Activated T-helper 17 cell treated with anti-CD3 and anti-CD28 coated beads, Interleukin-2, amount 50 U/mL, for 72 hours (primary cell): ENCODE results near the gene PDGFC. TPM values are rescaled to one million over a fixed set of nuclear protein-coding genes. Genes with fewer than 3 reads are reported as not detected.
"Not testable (repeated sequence)": the region's sequence is repeated elsewhere in the genome, so short reads cannot be mapped to it uniquely, and the experiment has no call there.

ENCODE experiments used
- ATAC-seq: fragments of 150-1000 bp; cut with Tn5 transposase; replicated peaks from 2 replicates; pipeline ENCODE4 v1.10.0; 2021; ENCODE audit warnings: mild to moderate bottlenecking, moderate library complexity
- H3K27ac Mint-ChIP-seq: one replicate; pipeline ENCODE4 v1.8.0; 2022; ENCODE audit warnings: mixed read lengths
- H3K27me3 Mint-ChIP-seq: one replicate; pipeline ENCODE4 v1.8.0; 2022; ENCODE audit warnings: mixed read lengths
- H3K36me3 Mint-ChIP-seq: one replicate; pipeline ENCODE4 v1.8.0; 2022; ENCODE audit warnings: low read depth, mild to moderate bottlenecking, mixed read lengths
- H3K4me1 Mint-ChIP-seq: one replicate; pipeline ENCODE4 v1.8.0; 2022; ENCODE audit warnings: mixed read lengths
- H3K4me3 Mint-ChIP-seq: one replicate; pipeline ENCODE4 v1.8.0; 2022; ENCODE audit warnings: mild to moderate bottlenecking, mixed read lengths
- H3K9me3 Mint-ChIP-seq: one replicate; pipeline ENCODE4 v1.8.0; 2022; ENCODE audit warnings: mixed read lengths
- total RNA-seq, 2 donors: library from RNA; stranded (reverse); gene quantifications; one replicate each; pipeline ENCODE4 v1.2.3, GENCODE V29; 2022

The PDGFC gene
- total RNA-seq, 2 donors from 2014 or later, result not detected

DNA sequence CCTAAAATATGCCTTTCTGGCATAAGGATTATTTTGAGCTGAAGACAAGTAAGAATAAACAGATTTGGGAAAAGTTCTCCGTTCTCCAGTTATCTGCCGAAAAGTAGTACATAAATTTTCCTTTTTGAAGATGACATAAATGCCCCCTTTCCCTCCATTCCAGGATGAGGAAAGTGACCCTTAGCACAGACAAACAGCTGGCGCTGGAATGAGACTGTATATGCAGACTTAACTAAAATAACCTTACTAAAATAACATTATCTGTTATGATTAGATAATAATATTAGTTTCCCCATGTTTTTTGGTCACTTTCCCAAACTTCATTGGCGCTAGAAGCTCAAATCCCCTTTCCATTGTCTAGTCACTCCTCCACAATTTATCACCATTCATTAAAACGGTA, 21.5 kb downstream of the PDGFC start:
- Mint-ChIP-seq H3K27ac (no peak overlapping the region), H3K9me3 (no peaks in the 10 kb centered on the region), H3K4me1 (no peaks in the 10 kb centered on the region), H3K27me3 (no peaks in the 10 kb centered on the region), H3K4me3 (no peak overlapping the region), H3K36me3 (no peaks in the 10 kb centered on the region)
- ATAC-seq, result no peak

DNA sequence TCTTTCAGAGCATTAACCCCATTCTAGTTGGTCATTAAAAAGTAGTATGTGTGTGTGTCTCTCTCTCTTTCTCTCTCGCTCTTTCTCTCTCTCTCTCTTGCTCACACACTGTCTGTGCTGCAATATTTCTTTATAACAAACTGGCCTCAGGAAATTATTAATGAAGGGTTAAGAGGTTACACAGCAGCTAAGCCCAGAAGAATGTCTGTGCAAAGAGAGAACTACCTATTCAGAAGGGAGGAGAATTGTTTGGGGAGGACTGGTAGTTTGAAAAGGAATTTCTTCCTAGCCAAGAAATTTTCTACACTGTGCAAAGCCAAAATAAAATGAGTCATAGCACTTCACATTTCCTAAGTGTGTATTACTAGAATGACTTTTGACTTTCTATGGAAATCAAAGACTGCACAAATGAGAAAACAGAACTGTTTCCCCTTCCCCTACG, 22.2 kb downstream of the PDGFC start:
- ATAC-seq, result no peak
- Mint-ChIP-seq H3K9me3 (no peaks in the 10 kb centered on the region), H3K27me3 (no peaks in the 10 kb centered on the region), H3K4me1 (no peaks in the 10 kb centered on the region), H3K4me3 (no peak overlapping the region), H3K36me3 (no peaks in the 10 kb centered on the region), H3K27ac (no peak overlapping the region)

DNA sequence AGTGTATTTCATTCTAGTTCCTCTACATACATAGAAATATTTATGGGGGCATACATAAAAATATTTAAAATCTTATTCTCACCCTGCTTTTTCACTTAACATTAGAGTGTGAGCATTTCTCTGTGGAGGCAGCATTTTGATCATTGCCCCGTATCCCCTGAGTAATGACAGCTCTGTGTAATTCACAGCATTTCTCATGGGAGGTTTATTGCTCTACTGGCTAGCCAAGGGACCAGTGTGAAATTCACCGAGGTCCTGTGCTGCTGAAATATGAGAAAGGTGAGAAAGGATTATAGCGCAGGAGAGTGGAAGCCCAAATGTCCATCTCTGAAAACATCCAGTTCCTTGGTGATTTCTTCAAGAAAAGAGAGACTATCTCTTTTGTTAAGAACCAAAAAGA, 22.9 kb downstream of the PDGFC start:
- no peaks in the 10 kb centered on the region for H3K4me1 Mint-ChIP-seq
- no peak overlapping the region for H3K27ac Mint-ChIP-seq
- no peaks in the 10 kb centered on the region for H3K36me3 Mint-ChIP-seq
- no peak overlapping the region for H3K4me3 Mint-ChIP-seq
- no peak for ATAC-seq
- H3K9me3 Mint-ChIP-seq, result no peaks in the 10 kb centered on the region
- H3K27me3 Mint-ChIP-seq, result no peaks in the 10 kb centered on the region

DNA sequence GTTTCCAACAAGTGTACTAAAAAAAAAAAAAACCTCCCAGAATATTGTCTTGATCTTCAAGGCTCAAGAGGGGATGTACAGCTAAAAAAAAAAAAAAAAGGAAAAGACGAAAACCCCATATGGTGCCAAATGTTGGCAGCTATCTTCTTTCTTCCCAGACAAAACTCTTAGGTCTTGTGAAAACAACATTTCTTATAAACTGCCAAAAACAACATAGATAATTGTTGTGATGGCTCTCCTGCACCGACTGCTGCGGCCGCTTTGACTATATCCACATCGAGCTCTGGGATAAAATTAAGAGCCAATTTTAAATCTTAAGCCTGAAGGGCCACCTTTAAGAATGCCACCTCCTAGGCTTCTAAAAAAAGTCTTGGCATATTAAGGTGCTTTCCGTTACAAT, 23.5 kb downstream of the PDGFC start:
- no peaks in the 10 kb centered on the region for H3K4me1 Mint-ChIP-seq
- no peak for ATAC-seq
- no peak overlapping the region for H3K4me3 Mint-ChIP-seq
- no peaks in the 10 kb centered on the region for H3K27me3 Mint-ChIP-seq
- H3K36me3 Mint-ChIP-seq, result no peaks in the 10 kb centered on the region
- H3K9me3 Mint-ChIP-seq, result no peaks in the 10 kb centered on the region
- no peak overlapping the region for H3K27ac Mint-ChIP-seq

DNA sequence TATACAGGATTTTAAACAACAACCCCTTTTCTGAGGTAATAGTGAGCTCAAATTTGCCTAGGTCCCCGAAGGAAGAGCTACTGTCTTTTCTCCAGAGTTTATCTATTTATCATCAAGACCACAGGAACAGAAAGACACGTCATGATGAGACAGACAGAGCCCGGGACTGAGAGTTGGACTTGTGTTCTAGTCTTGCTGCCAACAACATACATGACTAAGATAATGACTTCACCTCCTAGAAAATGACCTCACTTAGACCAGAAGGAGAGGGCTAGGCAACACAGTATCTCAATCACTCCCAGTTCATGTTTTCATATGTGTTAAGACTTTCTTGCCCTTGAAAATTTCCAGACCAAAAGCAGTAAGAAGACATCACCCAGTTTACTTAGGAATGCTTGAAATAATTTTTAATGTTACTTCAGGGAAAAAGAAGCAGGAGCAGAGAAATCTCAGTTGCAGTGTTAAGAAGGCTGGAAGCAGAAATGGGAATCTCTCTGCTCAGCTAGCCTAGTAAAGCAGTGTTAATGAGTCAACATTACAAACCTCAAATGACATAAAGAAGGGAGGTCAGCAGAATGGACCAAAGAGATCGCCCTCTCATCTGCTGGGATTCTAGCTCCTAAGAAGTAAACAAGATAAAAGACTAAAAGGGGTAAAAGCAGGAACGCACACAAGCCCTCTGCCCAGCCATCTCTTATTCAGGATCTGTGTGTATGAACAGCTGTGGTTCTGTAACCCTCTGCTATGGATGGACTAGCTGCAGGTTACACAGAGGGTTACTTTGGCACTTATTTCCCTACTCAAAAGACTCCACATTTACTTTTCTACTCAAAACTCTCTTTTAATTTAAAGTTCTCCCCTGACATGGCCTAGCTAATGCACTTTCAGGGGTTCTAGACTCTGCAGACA, 24.8 kb downstream of the PDGFC start:
- no peaks in the 10 kb centered on the region for H3K4me1 Mint-ChIP-seq
- H3K36me3 Mint-ChIP-seq, result no peaks in the 10 kb centered on the region
- no peak overlapping the region for H3K27ac Mint-ChIP-seq
- H3K4me3 Mint-ChIP-seq, result no peak overlapping the region
- no peaks in the 10 kb centered on the region for H3K9me3 Mint-ChIP-seq
- H3K27me3 Mint-ChIP-seq, result no peaks in the 10 kb centered on the region
- ATAC-seq, result peak; percentile 26

DNA sequence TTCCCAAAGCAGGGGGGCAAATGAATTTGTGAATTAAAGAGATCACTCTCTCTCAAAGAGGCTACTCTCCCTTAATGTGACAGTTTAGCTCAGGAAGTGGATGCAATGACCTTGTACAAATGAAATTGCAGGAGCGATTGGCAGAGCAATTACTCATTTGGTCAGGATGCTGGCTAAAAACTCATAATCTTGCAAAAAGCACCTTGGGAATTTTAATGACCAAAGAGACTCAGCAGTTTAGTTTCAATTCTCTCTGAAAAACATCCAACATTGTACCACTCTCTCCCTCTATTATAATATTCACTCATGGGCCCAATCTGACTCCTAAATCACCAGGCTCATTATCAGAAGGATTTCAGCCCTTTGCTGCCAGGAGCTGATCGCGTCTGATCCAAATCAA, 26.1 kb downstream of the PDGFC start:
- no peak overlapping the region for H3K27ac Mint-ChIP-seq
- H3K4me1 Mint-ChIP-seq, result no peaks in the 10 kb centered on the region
- H3K9me3 Mint-ChIP-seq, result no peaks in the 10 kb centered on the region
- no peaks in the 10 kb centered on the region for H3K36me3 Mint-ChIP-seq
- no peaks in the 10 kb centered on the region for H3K27me3 Mint-ChIP-seq
- no peak overlapping the region for H3K4me3 Mint-ChIP-seq
- no peak for ATAC-seq

DNA sequence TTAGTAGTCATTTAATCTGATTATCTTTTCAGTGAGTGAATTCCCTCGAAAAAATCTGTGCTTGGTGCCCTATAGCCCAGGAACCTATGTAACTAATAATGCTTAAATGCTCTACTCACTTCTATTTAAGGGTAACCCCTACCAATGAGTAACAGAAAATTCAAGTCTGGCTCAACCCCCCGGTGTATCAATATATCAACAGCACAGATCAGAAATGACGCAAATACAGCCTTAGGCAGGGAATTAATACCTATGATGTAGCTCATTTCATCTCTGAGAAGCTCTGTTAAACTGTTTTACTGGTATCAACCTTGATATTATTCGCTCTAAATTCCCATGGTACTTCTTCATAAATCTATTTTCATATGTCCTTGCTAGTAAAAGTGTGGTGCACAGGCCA, 28.6 kb downstream of the PDGFC start:
- no peaks in the 10 kb centered on the region for H3K27me3 Mint-ChIP-seq
- H3K9me3 Mint-ChIP-seq, result no peaks in the 10 kb centered on the region
- H3K36me3 Mint-ChIP-seq, result no peaks in the 10 kb centered on the region
- H3K27ac Mint-ChIP-seq, result no peak overlapping the region
- no peak overlapping the region for H3K4me3 Mint-ChIP-seq
- no peak for ATAC-seq
- no peaks in the 10 kb centered on the region for H3K4me1 Mint-ChIP-seq

DNA sequence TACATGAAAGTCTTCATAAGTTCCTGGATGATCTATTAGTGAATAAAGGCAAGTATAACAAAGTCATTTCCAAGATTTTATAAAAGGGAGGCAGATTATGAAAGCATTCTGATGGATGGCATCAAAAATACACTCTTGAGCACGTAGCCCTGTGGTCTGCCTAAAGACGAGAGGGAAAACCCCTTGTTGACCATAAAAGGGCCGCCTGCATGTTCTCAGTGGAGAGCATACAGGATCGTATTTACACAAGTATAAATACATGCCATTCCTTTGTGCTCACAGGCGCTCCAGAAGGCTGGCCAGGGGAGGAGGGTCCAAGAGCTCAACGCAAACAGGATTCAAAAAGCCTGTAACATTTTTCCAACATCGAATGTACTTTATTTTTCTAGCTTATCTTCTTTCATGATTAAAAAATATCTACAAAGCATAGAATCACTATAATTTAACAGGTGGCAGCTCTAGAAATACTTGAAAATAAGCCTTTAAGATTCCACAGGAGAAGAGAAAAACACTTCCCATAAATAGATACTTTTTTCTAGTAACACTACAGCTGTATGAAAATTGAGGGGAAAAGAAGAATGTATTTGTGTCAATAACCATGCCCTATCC, 29.6 kb downstream of the PDGFC start:
- Mint-ChIP-seq H3K36me3 (no peaks in the 10 kb centered on the region), H3K27me3 (no peaks in the 10 kb centered on the region), H3K4me1 (no peaks in the 10 kb centered on the region), H3K9me3 (no peaks in the 10 kb centered on the region), H3K27ac (no peak overlapping the region), H3K4me3 (no peak overlapping the region)
- no peak for ATAC-seq

DNA sequence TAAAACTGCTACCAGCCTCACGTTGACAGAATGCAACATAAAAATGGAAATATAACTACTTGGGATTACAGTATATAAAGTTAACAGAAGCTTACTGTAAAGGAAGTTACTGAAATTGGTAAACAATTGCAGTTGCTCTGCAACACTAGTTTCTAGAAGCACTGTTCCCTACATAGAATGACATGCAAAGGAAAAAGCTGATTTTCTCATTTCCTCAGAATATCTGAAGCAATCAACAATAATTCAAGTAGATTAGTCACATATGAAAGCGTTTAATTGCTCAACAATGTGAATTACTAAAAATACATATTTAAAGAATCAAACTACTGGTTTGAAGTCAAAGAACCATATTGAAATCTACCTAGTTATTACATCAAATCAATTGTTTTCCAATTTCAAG, 31.8 kb downstream of the PDGFC start:
- Mint-ChIP-seq H3K27ac (no peak overlapping the region), H3K4me3 (no peak overlapping the region), H3K27me3 (no peaks in the 10 kb centered on the region), H3K9me3 (no peaks in the 10 kb centered on the region), H3K36me3 (no peaks in the 10 kb centered on the region), H3K4me1 (no peaks in the 10 kb centered on the region)
- ATAC-seq, result no peak

DNA sequence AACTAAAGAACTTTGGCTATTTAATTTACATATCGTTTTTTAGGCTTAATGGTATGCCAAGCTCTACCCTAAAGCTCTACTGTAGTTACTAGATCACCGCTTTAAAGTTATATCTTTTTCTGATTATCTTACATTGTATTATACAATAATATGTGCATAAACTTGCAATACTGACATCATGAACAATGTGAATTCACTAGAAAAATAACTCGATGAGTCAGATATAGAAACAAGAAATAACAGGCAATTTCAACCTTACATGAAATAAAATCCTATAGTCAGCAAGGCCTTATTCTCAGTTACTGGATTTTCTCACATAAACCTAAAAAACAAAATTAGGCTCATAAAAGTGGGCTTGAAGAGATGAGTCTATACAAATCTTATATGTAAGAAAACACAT, 32.5 kb downstream of the PDGFC start:
- Mint-ChIP-seq H3K9me3 (no peaks in the 10 kb centered on the region), H3K27ac (no peak overlapping the region), H3K27me3 (no peaks in the 10 kb centered on the region), H3K4me1 (no peaks in the 10 kb centered on the region), H3K4me3 (no peak overlapping the region), H3K36me3 (no peaks in the 10 kb centered on the region)
- no peak for ATAC-seq

DNA sequence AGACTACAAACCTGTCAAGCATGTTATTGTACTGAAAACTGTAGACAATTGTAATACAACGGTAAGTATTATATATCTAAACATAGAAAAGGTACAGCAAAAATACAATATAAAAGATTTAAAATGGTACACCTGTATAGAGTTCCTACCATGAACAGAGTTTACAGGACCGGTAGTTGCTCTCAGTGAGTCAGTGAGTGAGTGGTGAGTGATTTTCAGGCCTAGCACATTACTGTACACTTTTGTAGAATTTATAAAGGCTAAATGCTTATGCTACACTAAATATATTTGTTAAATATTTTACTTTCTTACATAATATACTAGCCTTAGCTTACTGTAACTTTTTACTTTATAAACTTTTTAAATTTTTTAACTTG, 37.4 kb downstream of the PDGFC start:
- no peak overlapping the region for H3K4me3 Mint-ChIP-seq
- H3K27me3 Mint-ChIP-seq, result no peaks in the 10 kb centered on the region
- H3K4me1 Mint-ChIP-seq, result no peaks in the 10 kb centered on the region
- no peak overlapping the region for H3K27ac Mint-ChIP-seq
- ATAC-seq, result no peak
- peaks cover 9% of the 10 kb centered on the region for H3K9me3 Mint-ChIP-seq
- H3K36me3 Mint-ChIP-seq, result no peaks in the 10 kb centered on the region

DNA sequence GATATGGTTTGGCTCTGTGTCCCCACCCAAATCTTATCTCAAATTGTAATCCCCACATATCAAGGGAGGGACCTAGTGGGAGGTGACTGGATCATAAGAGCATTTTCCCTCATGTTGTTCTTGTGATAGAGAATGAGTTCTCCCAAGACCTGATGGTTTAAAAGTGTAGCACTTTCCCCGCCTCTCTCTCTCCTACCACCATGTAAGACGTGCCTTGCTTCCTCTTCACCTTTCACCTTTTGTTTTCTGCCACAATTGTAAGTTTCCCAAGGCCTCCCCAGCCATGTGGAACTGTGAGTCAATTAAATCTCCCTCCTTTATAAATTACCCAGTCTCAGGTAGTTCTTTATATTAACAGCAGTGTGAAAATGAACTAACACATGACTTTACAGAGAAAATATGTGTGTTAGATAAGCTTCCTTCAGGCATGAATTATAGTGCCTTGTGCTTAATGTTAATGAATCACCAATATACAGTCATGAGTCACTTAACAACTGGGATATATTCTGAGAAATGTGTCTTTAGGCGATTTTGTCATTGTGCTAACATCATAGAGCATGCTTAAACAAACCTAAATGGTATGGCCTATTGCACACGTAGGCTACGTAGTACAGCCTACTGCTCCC, 37.9 kb downstream of the PDGFC start:
- Mint-ChIP-seq H3K4me1 (no peaks in the 10 kb centered on the region), H3K27ac (no peak overlapping the region), H3K36me3 (no peaks in the 10 kb centered on the region), H3K4me3 (no peak overlapping the region), H3K9me3 (peaks cover 11% of the 10 kb centered on the region), H3K27me3 (no peaks in the 10 kb centered on the region)
- ATAC-seq, result no peak

DNA sequence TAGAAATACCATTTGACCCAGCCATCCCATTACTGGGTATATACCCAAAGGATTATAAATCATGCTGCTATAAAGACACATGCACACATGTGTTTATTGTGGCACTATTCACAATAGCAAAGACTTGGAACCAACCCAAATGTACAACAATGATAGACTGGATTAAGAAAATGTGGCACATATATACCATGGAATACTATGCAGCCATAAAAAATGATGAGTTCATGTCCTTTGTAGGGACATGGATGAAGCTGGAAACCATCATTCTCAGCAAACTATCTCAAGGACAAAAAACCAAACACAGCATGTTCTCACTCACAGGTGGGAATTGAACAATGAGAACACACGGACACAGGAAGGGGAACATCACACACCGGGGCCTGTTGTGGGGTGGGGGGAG, 39.2 kb downstream of the PDGFC start:
- H3K4me1 Mint-ChIP-seq, result not testable (repeated sequence)

DNA sequence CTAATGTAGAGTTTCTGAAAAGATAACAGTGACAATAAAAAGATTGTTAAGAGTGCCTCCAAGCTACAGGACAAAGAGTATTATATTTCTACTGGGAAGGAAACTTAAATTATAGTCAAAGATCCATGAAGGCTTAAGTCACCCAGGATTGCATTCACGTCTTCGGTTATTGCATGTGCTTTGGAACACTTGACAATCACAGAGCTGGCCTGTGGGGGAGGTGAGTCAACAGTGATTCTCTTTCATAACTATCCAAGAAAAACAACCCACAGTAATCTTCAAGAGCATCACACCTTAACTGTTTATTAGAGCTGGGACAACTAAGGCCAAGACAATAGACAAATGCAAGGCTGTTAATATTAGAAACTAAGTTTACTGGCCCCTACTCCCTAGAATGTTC, 40.3 kb downstream of the PDGFC start:
- Mint-ChIP-seq H3K4me1 (no peaks in the 10 kb centered on the region), H3K27ac (no peak overlapping the region), H3K4me3 (no peak overlapping the region), H3K9me3 (peaks cover 18% of the 10 kb centered on the region), H3K36me3 (no peaks in the 10 kb centered on the region), H3K27me3 (no peaks in the 10 kb centered on the region)
- ATAC-seq, result no peak

More for the DNA sequence above, 39.2 kb downstream of the PDGFC start:
- H3K27ac Mint-ChIP-seq, ATAC-seq, H3K27me3 Mint-ChIP-seq, H3K4me3 Mint-ChIP-seq, H3K36me3 Mint-ChIP-seq: not testable (repeated sequence)
- H3K9me3 Mint-ChIP-seq, result peaks cover 17% of the 10 kb centered on the region
